ENCODE results near the gene IGFBP7.

The IGFBP7 gene

DNA sequence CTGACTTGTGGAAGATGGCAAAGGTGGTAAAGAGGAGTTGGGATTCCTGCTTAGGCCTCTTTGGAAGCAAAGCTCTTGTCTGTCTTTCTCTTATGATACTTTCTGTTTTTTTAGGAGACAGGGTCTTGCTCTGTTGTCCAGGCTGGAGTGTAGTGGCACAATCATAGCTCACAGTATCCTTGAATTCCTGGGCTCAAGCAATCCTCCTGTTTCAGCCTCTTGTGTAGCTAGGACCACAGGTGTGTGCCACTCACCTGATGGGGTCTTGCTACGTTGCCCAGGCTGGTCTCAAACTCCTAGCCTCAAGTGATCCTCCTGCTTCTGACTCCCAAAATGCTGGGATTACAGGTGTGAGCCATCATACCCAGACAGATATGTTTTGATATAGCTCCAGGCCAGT is 19.3 kb upstream of the IGFBP7 start:
- no peak for DNase-seq

- DNase-seq = no peak
These were observed 17.2 kb upstream of the IGFBP7 start for GRCh38 chr4:57127361-57127760.

GRCh38 chr4:57125996-57126395 is 15.8 kb upstream of the IGFBP7 start:
- no peak for DNase-seq

DNA sequence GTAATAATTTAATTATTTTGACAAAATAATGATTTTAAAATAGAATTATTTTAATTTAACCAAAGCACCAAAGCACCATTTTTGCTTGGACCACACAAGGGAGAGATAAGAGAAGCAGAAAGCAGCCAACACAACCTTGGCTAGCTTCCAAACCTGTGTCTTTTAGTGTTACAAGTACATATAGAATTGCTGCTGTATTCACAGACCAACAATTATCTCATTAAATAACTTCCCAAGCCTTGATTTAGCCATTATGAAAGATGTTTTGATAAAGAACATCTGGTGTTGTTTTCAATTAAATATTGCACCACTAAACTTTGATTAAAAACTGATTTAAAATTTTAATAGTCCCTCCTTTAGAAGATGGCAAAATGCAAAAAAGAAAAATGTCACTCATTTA is 14.0 kb upstream of the IGFBP7 start:
- no peak for DNase-seq

DNA sequence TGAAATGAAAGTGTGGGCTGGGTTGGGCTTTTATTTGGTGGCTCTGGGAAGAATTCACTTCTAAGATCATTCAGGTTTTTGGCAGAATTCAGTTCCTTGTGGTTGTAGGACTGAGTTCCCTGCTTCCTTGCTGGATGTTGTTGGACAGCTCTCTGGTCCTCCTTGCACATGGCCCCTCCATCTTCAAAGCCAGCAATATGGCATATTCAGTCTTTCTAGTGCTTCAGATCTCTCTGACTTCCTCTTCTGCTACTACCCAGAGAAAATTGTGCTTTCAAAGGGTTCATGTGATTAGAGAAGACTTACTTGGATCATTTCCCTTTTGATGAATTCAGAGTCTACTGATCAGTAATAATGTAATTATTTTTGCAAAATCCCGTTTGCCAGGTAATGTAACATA is 12.8 kb upstream of the IGFBP7 start:
- DNase-seq = no peak

DNA sequence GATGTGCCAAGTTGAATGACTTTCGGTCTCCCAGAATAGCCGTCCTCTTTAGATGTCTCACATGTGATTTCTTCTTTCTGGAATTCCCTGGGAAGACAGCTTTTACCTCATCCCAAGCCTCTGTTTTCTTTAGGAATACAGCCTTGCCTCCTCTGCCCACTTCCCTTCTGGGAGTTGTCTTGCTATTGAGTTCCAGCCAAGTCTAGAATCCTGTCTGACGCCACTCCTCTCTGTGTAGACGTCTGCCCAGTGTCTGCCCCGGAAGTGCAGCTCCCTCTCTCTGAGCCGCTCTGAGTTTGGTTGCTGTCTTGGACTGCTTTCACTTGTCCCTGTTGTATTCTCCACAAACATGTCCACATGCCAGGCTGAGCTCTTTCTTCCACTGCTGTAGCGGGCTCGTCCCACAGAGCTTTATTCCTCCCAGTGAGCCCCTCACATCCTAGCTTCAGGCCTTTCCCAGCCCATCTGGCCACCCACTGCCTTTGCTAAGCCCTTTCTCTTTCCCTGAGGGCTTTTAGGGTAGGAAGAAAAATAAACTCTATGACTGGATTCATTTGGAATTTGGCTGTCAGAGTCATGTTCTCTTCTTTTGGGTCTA is 9.0 kb upstream of the IGFBP7 start:
- DNase-seq = no peak

GRCh38 chr4:57117491-57117890 is 7.3 kb upstream of the IGFBP7 start:
- no peak for DNase-seq

- no peak for DNase-seq
These were observed 6.1 kb upstream of the IGFBP7 start for GRCh38 chr4:57116245-57116644.

GRCh38 chr4:57114973-57115372 is 4.8 kb upstream of the IGFBP7 start:
- DNase-seq = no peak

- no peak for DNase-seq
These were observed 3.7 kb upstream of the IGFBP7 start for GRCh38 chr4:57113870-57114269.

DNA sequence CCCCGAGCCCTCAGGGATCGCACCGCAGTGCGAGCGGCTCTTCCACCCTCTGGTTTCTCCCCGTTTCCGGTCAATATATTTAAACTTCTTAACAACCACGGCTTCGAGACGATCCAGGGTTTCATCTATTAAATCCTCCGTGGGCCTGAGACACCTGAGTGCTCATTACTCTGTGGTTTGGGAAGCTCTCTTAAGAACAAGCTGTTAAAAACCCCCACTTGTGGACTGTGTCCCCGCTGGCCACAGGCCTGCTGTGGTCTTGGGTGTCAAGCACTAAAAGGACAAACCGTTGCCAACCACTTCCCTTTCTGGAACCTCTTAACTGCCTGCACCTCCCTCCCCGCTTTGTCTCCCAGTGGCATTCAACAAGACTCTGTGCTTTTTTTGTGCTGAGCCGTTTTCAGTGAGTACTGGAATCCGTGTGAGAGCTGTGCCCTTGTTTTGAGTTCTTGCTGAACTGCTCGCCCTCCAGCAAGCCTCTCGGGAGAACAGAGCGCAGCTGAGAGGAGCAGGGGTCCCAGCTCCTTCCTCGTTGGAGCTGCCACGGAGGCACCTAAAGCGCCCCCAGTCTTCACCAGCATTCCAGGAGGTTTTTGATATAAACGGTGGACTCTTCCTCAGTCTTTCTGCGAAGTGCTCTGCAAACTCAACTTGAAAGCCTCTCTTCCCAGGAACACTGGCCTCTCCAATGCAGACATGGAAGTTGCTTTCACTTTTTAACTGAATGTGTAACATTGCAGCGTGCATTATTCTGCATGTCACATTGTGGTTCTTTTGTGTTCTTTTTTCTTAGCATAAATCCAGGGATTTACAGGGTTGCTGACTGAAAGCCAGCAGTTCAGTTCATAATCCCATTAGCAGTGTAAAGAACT is 691 bp upstream of the IGFBP7 start:
- DNase-seq = peak; percentile 7

- DNase-seq = no peak
These were observed 756 bp downstream of the IGFBP7 start for GRCh38 chr4:57109411-57109846.

- no peak for DNase-seq
These were observed 4.0 kb downstream of the IGFBP7 start for GRCh38 chr4:57106181-57106580.

DNA sequence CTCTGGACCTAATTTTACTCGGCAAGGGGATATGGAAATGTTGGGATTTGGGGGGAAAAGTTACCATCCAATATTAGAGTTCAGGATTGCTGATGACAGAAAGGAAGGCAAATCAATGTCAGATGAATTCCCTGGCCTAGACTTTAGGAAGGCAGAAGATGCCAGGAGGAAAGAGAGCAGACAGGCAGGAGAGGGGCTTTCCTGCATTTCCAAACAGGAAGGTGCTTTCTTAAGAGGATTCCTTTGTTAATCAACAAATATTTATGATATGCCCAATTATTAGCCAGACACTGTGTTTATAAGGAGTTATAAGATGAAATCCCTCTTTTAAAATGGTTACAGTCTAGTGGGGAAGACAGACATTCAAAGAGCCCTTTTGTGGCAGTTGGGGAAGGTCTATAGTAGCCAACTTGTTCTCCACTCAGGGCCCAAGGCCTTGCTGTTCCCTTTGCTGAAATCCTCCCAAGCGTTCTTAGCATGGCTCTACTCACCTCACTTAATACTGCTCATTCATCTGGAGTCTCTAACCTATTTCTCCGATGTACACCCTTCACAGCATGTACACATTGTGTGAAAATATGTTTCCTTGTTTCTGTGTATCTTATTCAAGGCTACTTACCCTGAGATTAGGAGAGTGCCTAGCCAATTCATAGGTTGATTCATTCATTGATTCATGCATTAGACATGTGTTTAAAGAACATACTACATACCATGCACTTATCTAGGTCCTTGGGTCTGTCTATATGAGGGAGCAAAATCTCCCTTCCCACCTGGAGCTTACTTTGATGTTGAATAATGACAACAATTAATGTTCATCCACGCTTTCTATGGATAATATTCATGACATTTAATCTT is 5.3 kb downstream of the IGFBP7 start:
- DNase-seq = no peak

DNA sequence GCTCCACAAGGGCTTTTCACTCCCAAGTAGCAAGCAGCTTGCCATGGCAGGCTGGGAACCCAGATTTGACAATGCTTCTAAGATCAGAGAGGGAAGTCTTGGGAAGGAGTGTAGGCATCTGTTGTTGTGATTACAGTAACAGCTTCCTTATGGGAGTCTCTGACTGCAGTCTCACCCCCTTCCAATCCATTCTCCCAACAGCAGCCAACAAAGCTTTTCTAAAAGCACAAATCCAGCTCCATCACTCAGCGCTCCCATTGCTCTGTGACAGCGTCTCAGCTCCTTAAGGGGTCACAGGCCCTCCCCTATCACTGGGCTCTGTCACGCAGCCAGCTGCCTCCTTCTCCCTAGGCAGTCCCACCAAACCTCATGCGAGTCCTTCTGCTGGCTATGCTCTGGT is 7.1 kb downstream of the IGFBP7 start:
- DNase-seq = no peak

GRCh38 chr4:57102050-57102624 is 8.0 kb downstream of the IGFBP7 start:
- no peak for DNase-seq

GRCh38 chr4:57100979-57101651 is 9.1 kb downstream of the IGFBP7 start:
- no peak for DNase-seq

GRCh38 chr4:57099363-57099762 is 10.8 kb downstream of the IGFBP7 start:
- DNase-seq = no peak

- DNase-seq = no peak
These were observed 11.2 kb downstream of the IGFBP7 start for GRCh38 chr4:57098941-57099340.

DNA sequence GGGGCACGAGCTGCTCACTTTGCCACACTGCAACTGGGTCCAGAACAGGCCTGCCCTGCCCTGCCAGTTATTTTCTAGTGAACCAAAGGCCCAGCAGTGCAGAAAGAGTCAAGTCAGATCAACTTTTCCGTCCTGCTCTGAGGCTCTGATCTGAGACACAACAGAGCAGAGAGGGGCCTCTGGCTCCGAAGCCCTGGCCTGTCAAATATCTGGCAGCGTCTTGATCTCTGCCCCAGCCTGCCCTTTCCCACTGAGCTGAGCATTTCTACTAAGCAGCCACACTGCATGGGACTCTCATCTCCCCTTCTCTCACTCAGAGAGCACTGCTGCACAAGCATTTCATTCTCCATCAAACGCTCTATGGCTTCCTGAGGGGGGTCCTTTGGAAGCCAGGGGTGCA is 11.8 kb downstream of the IGFBP7 start:
- DNase-seq = no peak

- DNase-seq = no peak
These were observed 12.5 kb downstream of the IGFBP7 start for GRCh38 chr4:57097711-57098110.

- no peak for DNase-seq
These were observed 14.2 kb downstream of the IGFBP7 start for GRCh38 chr4:57095956-57096355.

GRCh38 chr4:57095245-57095644 is 14.9 kb downstream of the IGFBP7 start:
- no peak for DNase-seq
